ENCODE results near the gene DDR1.
"Not testable (repeated sequence)": the region's sequence is repeated elsewhere in the genome, so short reads cannot be mapped to it uniquely, and the experiment has no call there.

DDR1 gene

DNA sequence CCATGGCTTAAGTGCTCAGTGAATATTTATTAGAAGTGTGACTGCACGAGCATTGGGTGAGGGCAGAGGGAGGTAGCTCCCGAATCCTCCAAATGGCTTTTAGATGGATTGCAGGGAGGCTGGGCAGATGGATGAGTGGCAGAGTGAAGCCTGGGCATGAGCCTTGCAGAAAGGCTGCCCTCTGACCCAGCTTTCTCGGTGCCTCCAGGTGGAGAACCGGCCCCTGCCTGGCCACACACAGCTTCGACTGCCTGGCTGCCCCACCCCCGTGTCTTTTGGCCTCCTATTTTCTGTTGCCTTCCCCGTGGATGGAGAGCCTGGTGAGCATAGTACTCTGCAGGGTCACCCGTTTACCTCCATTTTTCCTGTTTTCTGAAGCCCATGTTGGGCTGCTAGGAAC, 33.2 kb downstream of the DDR1 start:
- DNase-seq (ENCODE audit: low read depth in 2 of 2), result no peak

DNA sequence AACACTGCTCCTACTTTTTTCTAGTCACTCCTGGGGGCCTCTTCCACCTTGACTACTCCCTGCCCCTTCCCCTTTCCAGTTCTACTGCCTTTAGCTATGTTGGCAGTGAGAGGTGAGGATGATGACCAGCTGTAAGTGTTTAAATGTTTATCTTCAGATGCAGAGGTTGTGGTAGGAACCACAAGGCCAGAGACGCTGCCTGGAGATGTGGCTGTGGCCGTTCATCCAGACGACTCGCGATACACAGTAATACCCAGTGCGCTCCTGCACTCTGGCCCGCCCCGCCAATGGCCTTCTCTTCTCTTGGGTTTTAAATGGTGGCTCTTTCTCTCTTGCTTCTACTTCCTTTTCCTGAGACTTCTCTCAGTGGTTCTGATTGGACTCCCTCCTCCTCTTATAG, 34.4 kb downstream of the DDR1 start:
- no peak for DNase-seq (ENCODE audit: low read depth in 2 of 2)

- no peak for DNase-seq (ENCODE audit: low read depth in 2 of 2)
These were observed 38.1 kb downstream of the DDR1 start for GRCh38 chr6:30922447-30922852.

GRCh38 chr6:30924040-30924627, 39.8 kb downstream of the DDR1 start:
- not testable (repeated sequence) for DNase-seq (ENCODE audit: low read depth in 2 of 2)

DNA sequence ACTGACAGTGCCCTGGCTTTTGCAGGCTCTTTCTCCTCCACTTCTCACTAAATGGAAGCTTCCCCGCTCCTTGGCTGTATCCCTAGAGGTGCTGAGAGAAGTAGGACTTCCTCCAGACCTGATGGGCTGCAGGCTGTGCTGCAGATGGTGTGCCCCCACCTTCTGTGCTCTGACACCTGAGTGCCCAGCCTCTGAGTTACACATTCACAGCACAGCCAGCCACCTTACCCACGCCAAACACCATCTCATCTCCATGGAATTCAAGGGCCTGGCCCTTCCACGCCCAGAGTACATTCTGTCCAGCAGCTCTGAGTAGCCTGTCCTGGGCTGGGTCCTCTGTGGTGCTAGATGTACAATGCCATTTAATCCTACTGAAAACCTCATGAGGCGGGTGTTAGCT, 42.3 kb downstream of the DDR1 start:
- DNase-seq (ENCODE audit: low read depth in 2 of 2), result no peak

DNA sequence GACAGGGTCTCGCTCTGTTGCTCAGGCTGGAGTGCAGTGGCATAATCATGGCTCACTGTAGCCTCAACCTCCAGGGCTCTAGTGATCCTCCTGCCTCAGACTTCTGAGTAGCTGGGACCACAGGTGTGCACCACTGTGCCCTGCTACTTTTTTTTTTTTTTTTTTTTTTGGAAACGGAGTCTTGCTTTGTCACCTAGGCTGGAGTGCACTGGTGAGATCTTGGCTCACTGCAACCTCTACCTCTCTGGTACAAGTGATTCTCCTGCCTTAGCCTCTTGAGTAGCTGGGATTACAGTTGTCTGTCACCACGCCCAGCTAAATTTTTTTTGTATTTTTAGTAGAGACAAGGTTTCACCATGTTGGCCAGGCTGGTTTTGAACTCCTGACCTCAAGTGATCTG, 42.8 kb downstream of the DDR1 start:
- DNase-seq (ENCODE audit: low read depth in 2 of 2), result not testable (repeated sequence)

DNA sequence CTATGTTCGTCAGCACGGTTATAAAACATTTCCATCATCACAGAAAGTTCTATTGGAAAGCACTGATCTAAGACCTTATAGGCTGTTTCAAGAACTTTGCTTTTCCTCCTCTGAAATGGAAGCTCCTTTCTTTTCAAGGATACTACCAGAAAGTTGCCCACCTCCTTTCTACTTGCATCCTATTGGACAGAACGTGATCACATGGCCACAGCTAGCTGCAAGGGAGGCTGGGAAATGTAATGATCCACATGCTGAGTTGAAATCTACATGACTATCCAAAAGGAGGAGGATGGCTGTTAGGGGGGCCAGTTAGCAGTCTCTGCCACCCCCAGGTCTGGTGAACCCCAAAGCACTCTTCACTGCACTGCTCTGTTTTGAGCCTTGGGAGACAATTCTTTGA, 44.4 kb downstream of the DDR1 start:
- DNase-seq (ENCODE audit: low read depth in 2 of 2), result no peak

DNA sequence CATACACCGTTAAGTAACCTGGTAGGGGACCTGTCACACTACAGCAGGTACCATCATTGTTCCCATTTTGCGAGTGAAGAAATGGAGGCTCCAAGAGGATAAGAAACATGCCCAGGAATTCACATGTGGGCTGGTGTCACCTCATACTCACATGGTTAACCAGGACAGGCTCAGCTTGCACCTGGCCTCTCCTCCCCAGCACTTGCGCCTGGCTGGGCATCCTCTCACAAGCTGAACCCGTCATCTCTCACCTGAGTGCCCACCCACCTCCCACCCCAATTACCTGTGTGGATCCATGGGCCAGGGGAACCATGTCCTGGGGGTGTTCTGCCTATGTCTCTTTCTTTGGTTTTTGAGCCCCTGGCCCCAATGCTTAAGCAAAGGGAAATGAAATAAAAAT, 46.2 kb downstream of the DDR1 start:
- DNase-seq (ENCODE audit: low read depth in 2 of 2), result no peak

GRCh38 chr6:30931272-30931671, 47.0 kb downstream of the DDR1 start:
- DNase-seq (ENCODE audit: low read depth in 2 of 2), result no peak

DNA sequence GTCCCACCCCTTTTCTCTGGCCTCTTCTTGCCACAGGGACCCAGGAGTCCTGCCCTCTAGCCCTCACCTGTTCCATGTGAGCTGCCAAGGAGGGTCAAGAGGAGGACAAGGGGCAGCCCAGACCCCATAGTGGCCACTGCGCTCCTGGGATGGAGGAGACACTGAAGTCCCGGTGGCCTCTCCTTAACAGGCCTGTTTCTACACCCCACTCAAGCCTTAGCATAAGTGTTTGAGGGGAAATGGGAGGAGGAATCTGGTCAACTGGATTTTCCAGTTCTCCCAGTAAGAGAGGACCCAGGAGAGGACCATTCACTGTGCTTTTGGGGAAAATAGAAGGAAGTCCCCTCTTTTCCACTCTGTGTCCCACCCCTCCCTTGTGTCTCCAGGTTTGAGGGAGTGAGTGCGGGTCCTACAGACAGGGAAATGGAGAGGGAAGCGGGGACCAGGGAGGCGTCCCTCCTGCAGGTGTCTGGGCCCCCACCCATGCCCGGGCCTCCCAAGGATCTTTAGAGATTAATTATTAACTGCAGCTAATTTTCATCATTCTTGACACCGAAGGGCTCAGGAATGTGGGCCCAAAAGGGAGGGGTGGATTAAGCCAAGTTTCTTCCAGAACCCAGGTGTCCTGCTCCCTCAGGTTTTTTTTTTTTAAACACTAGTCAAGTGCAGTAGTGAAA, 47.8 kb downstream of the DDR1 start, which contains the start of gene SFTA2:
Gene SFTA2, minus strand, starts transcription at position 202 of the 677 bp plus-strand sequence. Its CDS starts 74 bp downstream, at position 128.
- DNase-seq (ENCODE audit: low read depth in 2 of 2), result no peak

GRCh38 chr6:30932665-30933365, 48.5 kb downstream of the DDR1 start:
- no peak for DNase-seq (ENCODE audit: low read depth in 2 of 2)

- DNase-seq (ENCODE audit: low read depth in 2 of 2), result no peak
These were observed 50.7 kb downstream of the DDR1 start for GRCh38 chr6:30935018-30935417.

- no peak for DNase-seq (ENCODE audit: low read depth in 2 of 2)
These were observed 52.9 kb downstream of the DDR1 start for GRCh38 chr6:30937265-30937664.

- DNase-seq (ENCODE audit: low read depth in 2 of 2), result no peak
These were observed 54.4 kb downstream of the DDR1 start for GRCh38 chr6:30938730-30939129.

DNA sequence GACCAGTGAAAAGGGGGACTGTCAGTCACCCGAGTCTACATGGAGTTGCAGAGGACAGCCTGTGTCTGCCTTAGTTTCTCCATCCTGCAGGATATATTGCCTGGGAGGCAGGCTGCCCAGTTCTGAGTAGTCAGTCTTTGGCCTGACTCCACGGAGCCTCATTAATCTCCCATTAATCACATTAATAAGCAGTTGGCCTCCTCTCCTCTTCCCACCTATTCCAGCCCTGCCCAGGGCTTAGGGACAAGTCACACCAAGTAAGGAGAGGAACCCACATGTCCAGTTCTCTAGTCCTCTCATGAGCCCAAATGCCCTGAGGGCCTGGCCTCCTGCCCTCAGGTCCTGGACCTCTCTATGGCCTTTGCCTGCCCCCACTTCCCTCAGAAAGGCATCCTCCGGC, 55.2 kb downstream of the DDR1 start:
- no peak for DNase-seq (ENCODE audit: low read depth in 2 of 2)

DNA sequence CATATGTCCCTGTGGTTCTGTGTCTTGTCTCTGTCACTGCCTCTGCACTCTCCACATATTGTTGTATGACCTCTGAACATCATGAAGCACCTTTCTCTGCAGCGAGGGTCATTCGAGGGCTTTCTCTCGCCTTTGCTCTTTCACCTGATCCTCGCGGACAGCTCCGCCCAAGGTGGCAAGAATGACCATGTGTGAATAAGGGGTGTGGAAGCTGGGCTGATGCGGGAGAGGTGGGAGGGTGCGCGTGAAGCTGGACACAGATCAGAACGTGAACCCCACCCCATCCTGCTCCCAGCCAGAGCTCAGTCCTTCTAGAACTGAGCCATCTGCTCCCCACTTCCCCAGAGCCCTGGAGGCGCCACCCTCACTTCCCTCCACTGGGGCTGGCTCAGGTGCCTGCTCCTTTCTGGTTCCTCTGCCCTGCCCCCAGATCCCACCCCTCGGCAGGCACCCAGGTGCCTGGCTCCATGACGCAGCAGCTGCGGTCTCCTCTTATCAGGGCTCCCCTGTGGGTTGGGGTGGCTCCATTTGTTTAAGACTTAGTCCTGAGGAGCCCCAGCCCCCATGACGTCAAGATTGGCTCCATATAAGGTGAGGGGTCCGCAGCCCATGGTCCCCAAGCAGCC, 56.2 kb downstream of the DDR1 start, which contains the start of gene MUCL3:
Gene MUCL3, plus strand, starts transcription at position 613 of the 626 bp plus-strand sequence. CDS start 27 bp downstream, outside the sequence.
- DNase-seq (ENCODE audit: low read depth in 2 of 2), result no peak

- peak; percentile 66 to 69 for DNase-seq (ENCODE audit: low read depth in 2 of 2)
These were observed 58.2 kb downstream of the DDR1 start for GRCh38 chr6:30942338-30943060.

GRCh38 chr6:30944051-30944450, 59.7 kb downstream of the DDR1 start:
- DNase-seq (ENCODE audit: low read depth in 2 of 2), result no peak

GRCh38 chr6:30945281-30945680, 61.0 kb downstream of the DDR1 start:
- no peak for DNase-seq (ENCODE audit: low read depth in 2 of 2)

- DNase-seq (ENCODE audit: low read depth in 2 of 2), result no peak
These were observed 62.9 kb downstream of the DDR1 start for GRCh38 chr6:30947231-30947630.

GRCh38 chr6:30948811-30949210, 64.5 kb downstream of the DDR1 start:
- DNase-seq (ENCODE audit: low read depth in 2 of 2), result no peak
